Measurements from ENCODE around the gene ASTN2.

GRCh38 chr9:117276444-117276843 lies 138.4 kb downstream of the ASTN2 start:
- TF ChIP-seq POLR2A (IDR thresholded peaks at IDR 0.05), result no peak
- no peak for TF ChIP-seq CTCF (IDR thresholded peaks at IDR 0.05)

Measured in Peyer's patch (tissue), 4 donors.